AG08395 (cell line): ENCODE results near the gene ENOX1.

Experiments
- DNase-seq: peaks from one replicate; pipeline ENCODE4 v3.0.0; 2012; ENCODE audit warnings: mixed read lengths, low spot score

Gene ENOX1

GRCh38 chr13:43744261-43745031 is 42.3 kb downstream of the ENOX1 start:
- DNase-seq: no peak

GRCh38 chr13:43742911-43743310 is 43.9 kb downstream of the ENOX1 start:
- no peak for DNase-seq

GRCh38 chr13:43737392-43737923 is 49.3 kb downstream of the ENOX1 start:
- DNase-seq: no peak

DNA sequence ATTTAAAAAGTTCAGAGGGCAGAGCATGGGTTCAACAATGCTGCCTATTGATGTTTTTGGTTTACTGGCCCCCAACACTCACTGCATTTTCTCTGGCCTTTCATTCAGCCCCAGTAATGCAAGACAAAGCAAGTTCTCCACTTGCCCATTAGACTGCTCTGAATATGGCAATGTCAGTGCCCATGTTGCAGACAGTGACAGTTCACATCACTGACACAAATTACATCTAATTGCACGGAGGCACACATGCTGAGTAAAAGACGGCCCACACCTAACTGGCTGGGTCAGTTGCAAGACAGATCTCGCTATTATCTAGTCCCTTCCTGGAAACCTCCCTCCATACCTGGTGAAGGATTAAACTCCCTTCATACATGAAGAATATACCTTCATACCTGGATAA is 54.0 kb downstream of the ENOX1 start:
- DNase-seq: no peak

DNA sequence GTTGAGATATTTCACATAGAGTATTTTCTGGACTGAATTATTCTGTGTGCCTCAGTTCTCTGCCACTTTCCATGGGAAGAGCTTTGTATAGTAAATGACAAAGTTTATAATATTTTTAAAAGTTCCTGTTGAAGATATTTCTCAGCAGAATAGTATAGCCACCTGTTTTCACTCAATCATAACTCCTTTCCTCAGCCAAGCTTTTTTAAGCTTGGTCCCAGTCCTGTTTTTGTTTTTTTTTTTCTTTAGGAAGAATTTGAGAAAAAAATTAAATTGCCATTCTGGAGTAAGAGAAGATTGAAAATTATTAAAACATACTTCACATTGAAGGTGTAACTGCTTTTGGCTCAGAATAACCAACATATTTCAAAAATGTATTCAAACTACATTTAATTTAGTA is 55.5 kb downstream of the ENOX1 start:
- DNase-seq: no peak

DNA sequence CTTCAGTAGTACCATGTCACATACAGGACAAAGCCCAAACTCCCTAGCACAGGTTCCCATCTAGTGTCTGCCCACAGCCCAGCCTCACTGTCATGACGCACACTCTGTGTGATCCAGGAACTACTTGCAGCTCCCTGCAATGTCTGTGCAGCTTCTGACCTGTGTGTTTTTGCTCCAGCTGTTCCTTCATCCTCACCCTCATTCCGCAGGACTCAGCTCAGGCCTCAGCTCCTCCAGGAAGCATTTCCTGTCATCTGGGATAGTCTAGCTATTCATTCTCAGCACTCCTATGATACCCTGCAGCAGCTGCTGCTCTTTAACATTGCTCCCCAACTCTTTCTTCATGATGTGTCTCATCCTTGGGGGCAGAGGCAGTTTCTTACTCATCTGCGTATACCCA is 56.1 kb downstream of the ENOX1 start:
- DNase-seq: peak; percentile 25

DNA sequence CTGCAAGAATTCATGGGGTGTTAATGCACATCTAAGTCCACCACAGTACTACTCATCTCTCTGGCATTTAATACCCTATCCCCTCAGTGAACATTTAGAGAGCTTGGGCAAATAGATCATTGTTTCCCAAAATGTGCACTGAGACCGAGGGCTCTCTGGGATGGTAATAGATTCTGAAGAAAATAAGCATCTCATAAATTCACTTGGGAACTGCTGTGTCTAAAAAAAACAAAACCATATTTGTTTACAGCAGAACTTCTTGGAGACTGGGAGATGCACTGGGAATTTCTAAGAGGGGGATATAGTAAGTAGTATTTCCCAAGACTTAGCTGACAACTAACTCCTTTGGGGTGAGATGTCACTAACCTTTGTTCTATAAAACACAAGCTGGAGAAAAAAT is 58.4 kb downstream of the ENOX1 start:
- DNase-seq: no peak

DNA sequence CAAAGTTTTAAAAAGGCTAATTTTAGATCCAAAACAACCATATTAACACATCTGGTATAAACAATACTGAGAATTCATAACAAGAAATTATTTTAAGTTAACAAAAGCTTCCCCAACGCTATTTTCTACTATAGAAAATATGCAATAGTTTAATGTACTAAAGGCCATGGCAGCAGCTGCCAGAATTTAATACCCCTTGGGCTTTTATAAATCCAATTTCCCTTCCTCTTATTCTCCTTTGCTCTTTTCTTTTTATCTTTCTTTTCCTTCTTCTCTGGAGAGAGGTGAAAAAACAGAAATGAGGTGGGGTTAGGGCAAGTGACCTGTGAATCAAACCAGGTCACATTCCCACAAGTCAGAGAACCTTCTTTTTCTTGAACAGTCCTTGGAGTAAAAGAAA is 58.9 kb downstream of the ENOX1 start:
- DNase-seq: no peak

GRCh38 chr13:43725460-43725859 is 61.3 kb downstream of the ENOX1 start:
- no peak for DNase-seq

DNA sequence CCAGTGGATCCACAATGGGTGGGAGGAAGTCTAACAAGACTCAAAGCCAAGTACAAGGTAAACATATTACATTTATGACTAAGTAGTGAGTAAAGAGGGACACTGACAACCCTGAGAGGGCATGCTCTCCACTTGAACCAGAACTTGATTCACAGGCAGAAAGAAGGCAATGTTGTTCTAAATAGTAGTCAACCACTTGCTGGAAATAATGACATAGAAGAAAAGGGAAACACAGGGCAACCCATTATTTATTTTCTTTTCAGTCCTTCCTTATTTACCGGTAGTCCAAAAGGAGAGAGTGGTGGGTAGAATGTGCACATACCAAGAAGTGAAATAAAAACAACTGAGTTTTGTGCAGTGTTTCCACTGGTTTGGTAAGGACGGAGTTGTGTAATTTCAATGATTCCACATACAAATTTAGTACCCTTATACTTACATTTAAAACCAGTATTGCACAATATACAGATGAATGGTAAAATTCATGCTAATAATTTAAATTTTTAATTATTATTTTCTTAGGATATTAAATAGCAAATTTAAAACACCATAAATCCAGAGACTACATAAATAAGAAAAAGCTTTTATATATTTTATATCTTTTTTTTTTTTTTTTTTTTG is 65.9 kb downstream of the ENOX1 start:
- peak; percentile 4 for DNase-seq

GRCh38 chr13:43698758-43699157 is 88.0 kb downstream of the ENOX1 start:
- peak; percentile 49 for DNase-seq

GRCh38 chr13:43698009-43698408 is 88.8 kb downstream of the ENOX1 start:
- no peak for DNase-seq

- no peak for DNase-seq
These were observed 89.4 kb downstream of the ENOX1 start for GRCh38 chr13:43697323-43697722.

- no peak for DNase-seq
These were observed 92.6 kb downstream of the ENOX1 start for GRCh38 chr13:43694146-43694664.

DNA sequence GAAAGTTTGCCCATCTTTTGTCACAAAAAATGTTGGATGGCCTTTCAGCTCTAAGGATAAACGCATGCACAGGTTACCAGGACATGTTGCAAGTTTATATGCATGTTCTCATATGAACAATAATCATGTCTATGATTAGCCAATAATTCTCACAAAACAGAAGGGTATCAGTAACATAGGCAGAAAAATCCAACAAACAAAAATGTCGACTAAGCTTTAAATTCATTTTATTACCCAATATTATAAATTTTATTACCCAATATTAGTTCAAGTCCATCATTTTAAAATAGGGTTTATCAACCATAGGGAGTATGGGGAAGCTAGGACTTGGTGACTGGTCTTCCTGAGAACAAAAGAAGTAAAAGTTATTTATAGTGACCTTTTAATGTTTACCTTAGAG is 93.1 kb downstream of the ENOX1 start:
- DNase-seq: no peak

DNA sequence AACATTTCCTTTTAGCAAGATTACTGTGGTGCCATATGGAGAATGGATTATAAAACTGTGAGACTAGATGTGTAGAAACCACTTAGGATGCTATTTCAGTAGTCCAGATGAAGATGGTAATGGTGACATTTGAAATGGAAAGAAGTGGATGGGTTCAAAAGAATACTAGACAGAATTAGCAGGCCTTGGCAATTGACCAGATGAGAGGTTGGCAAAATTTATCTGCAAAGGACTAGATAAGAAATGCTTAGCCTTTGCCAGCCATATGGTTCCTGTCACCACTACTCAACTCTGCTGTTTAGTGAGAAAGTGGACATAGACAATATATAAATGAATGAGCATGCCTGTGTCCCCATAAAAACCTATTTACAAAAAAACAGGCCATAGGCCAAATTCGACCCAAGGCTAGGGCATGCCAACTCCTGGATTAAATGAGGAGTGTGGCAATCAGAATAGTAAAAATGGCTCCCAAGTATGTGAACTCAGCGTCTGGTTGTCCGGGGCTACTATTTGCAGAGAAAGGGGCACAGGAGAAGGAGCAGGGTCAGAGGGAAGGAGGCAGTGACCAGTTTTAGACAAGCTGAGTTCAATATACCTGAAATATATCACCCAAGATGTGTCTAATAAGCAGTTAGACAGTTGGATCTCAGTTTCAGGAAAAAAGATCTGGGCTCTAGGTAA is 98.4 kb downstream of the ENOX1 start:
- no peak for DNase-seq

GRCh38 chr13:43687038-43687437 is 99.7 kb downstream of the ENOX1 start:
- no peak for DNase-seq

- DNase-seq: peak; percentile 85
These were observed 100.2 kb downstream of the ENOX1 start for GRCh38 chr13:43686557-43686956.

DNA sequence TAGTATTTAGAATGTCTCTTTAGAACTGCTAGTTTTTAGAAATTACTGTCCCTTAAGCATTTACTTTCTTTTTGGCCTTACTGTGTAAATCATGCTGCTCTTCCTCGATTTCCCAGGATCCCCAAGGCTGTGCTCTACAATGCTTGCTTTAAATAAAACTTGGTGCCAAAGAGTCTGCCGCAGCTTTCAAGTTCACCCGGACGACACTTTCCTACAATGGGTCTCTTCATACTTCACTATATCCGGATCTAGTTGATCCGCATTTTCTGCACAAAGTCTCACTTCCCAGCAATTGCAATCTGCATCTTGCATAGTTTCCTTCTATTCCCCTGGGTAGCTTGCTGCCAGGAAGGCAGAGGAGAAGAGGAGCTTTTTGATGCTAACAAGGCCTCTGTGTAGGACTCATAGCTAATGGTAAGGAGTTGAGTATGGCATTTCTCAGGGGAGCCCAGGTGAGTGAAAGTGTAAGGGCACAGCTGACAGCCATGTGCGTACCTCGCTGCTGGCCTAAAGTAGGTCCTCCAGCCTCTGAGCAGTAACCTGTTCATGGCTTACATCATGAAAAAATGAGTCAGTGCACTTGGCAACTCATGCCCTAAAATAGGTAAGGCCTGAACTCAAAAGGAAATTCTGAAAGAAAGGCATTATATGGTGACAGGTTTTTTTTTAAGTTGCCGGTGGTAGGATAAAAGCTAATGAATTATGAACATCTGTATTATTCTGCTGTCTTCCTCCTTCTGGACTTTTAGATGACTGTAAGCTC is 101.6 kb downstream of the ENOX1 start:
- no peak for DNase-seq

GRCh38 chr13:43682701-43683100 is 104.1 kb downstream of the ENOX1 start:
- DNase-seq: no peak

DNA sequence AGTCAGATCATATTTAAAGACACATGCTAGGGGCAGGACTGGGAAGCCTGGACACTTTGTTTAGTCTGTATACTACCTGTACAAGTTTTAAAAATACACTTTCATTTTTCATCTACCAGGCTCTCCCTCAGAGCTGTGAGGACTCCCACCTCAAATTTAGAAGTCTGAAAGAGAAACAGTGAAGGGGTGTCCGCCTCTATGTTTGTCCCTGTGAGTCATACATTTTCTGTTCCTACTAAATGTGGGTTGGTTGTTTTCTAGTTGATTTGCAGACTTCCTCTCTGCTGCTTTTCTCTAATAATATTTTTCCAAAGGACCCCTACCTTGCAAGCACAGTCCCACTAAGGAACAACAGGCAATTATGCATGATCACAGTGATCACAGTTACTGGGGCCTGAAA is 110.5 kb downstream of the ENOX1 start:
- no peak for DNase-seq

DNA sequence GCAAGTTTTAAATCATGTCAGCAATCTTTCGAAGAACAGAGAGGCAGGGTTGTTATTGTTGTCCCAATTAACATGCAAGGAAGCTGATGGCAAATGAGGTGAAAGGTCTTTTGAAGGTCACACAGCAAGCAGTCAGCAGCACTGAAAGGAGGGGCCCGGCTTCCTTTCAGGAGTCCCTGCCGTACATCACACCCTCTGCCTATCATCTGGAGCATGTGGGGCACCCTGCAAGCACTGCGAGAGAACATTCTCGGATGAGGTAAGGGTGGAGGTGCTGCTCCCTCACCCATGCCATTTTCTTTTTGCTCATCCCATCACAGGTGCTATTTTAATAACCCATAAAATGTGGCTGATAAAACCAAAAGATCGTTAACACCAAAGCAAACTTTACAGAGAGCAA is 111.2 kb downstream of the ENOX1 start:
- no peak for DNase-seq
